Measurements from ENCODE around the gene SMIM13.
A peak's percentile ranks its signal among the peaks of the same experiment; 100 is the strongest.
"Not testable (repeated sequence)": the region's sequence is repeated elsewhere in the genome, so short reads cannot be mapped to it uniquely, and the experiment has no call there.

SMIM13 gene

DNA sequence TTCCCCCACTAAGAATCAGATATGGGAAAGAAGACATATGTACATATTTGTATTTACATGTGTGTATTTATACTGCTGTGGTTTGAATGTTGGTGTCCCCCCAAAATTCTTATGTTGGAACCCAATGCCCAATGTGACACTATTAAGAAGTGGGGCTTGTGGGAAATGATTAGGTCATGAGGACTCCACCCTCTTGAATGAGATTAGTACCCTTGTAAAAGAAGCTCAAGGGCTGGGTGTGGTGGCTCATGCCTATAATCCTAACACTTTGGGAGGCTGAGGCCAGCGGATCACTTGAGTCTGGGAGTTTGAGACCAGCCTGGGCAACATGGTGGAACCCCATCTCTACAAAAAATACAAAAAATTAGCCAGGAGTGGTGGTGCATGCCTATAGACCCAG lies 3.9 kb upstream of the SMIM13 start:
- no peak for TF ChIP-seq JUND (IDR thresholded peaks at IDR 0.05; ENCODE audit: low read depth)
- no peak for DNase-seq (ENCODE audit: low read depth in 1 of 2, low spot score in 1 of 2)
- in situ Hi-C loops (cut with HindIII; ENCODE audit: low pct_unique_long_range_greater_than_20kb, low sequenced_read_pairs) = no loop called here

DNA sequence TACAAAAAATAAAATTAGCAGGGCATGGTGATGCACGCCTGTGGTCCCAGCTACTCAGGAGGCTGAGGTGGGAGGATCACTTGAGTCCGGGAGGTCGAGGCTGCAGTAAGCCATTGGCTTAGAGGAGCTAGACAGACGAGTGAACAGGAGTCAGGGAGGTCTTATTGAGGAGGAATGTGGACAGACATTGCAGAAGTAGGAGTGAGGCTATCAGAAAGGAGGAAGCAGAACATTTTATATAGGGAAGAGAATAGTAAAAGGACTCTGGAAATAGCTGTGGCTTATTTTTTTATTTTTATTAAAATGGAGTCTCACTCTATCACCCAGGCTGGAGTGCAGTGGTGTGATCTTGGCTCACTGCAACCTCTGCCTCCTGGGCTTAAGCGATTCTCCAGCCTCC lies 2.5 kb upstream of the SMIM13 start:
- in situ Hi-C loops (cut with HindIII; ENCODE audit: low pct_unique_long_range_greater_than_20kb, low sequenced_read_pairs); DNase-seq (ENCODE audit: low read depth in 1 of 2, low spot score in 1 of 2): not testable (repeated sequence)

DNA sequence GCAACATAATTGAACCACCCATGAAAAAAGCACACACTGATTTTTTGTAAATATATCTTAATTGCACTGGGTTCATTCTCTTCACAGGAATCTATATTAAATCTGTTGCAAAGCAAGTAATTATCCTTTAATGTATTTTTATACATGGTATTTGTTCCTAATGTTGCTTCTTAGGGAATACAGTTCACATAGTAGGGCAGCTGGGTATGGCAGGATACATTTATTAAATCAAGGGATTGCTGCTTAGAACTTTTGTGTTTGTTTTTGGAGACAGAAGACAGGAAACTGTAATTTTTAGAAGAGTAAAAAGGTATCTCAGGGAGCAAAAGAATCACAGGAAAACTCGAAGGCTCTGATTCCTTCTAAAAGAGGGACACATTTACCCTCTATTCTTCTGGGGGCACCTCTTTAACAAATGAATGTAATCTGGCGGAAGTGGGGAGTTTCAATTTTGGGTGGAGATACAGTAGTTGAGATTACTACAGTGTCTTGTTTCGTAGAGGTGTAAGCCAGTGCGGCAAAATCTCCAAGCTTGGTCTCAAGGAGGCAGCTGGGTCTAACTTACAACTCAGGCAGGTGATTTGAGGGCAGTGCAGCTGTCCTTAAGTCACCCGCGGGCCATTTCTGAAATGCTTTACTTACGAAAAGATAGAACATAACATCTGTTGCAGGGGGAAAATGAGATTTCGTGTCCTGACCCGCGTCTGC lies 812 bp upstream of the SMIM13 start:
- in situ Hi-C loops (cut with HindIII; ENCODE audit: low pct_unique_long_range_greater_than_20kb, low sequenced_read_pairs) = no loop called here
- peak in 1 of 2 experiments; percentile 75 for DNase-seq (ENCODE audit: low read depth in 1 of 2, low spot score in 1 of 2)
- no peak for TF ChIP-seq JUND (IDR thresholded peaks at IDR 0.05; ENCODE audit: low read depth)

DNA sequence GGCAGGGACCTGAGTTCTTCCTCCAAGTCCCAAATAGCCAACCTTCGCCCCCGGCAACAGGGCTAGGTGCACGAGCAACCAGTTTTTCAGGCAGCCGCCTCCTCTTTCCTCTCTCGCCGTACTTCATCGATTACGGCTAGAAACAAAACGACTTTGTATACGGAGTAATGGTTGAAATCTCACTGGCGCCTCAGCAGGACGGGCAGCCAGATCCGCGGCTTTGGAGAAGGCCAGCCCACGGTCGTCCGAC lies 333 bp upstream of the SMIM13 start:
- in situ Hi-C loops (cut with HindIII; ENCODE audit: low pct_unique_long_range_greater_than_20kb, low sequenced_read_pairs) = no loop called here

DNA sequence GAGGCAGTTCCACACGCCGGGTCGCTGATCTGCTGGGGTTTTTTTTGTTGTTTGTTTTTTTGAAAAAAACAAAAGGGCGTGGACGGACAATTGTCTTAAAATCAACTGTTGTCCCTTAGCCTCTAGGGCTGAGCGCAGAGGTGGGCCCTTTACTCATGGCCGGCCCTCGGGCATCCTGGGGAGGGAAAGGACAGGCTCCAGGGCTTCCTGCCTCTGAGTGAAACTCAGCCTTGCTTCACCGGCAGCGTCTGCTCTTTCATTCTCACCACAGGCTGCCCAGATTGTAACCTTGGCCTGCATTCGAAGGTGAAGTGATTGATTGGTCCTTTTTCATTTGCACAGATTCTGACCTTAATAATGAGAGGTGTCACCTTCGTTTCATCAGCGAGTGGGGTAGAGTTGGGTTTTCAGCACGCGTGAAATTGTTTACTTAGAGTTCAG lies 797 bp downstream of the SMIM13 start:
- in situ Hi-C loops (cut with HindIII; ENCODE audit: low pct_unique_long_range_greater_than_20kb, low sequenced_read_pairs) = no loop called here
- TF ChIP-seq JUND (IDR thresholded peaks at IDR 0.05; ENCODE audit: low read depth) = no peak
- peak; percentile 34 to 36 for DNase-seq (ENCODE audit: low read depth in 1 of 2, low spot score in 1 of 2)

More for the DNA sequence above, 333 bp upstream of the SMIM13 start:
- TF ChIP-seq JUND (IDR thresholded peaks at IDR 0.05; ENCODE audit: low read depth) = no peak
- no peak for DNase-seq (ENCODE audit: low read depth in 1 of 2, low spot score in 1 of 2)

DNA sequence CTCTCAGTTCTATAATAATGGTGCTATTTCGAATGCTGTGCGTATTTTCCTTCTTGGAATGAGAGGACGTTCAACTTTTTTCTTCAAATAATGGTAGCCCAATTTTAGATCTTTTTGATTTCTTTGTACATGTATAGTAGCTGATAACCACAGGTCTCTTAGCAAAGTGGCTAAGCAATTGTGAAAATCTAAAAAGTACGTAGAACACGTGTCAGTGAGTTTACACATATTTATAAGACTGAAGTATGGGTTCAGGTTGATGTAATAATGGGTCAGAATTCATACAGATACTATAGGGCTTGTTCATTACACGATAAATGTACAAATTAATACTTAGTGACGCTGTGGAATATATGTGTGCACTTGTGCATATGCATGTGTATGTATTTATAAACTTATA lies 1.3 kb downstream of the SMIM13 start:
- no peak for DNase-seq (ENCODE audit: low read depth in 1 of 2, low spot score in 1 of 2)
- no peak for TF ChIP-seq JUND (IDR thresholded peaks at IDR 0.05; ENCODE audit: low read depth)
- in situ Hi-C loops (cut with HindIII; ENCODE audit: low pct_unique_long_range_greater_than_20kb, low sequenced_read_pairs) = no loop called here

DNA sequence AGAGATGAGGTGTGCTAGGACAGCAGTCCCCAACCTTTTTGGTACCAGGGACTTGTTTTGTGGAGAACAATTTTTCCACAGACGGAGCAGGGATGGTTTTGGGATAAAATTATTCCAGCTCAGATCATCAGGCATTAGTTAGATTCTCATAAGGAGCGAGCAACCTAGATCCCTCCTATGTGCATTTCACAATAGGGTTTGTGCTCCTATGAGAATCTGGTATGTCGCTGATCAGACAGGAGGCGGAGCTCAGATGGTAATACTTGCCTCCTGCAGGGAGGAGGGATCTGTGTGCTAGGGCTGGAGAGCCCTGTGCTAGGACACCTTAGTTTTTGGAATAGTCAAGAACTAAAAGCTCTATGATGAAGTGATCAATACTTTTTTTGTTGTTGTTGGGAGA lies 2.5 kb downstream of the SMIM13 start:
- no peak for TF ChIP-seq JUND (IDR thresholded peaks at IDR 0.05; ENCODE audit: low read depth)

DNA sequence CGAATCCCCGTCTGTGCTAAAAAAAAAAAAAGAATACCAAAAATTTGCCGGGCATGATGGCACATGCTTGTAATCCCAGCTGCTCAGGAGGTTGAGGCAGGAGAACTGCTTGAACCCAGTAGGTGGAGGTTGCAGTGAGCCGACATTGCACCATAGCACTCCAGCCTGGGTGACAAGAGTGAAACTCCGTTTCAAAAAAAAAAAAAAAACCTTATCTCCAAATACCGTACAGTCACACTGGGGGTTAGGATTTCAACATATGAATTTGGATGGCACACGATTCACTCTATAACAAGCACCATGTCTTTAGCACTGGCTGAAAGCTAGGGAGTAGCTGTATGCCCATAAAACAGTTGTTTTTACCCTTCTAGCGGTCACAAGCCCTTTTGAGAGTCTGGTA lies 3.8 kb downstream of the SMIM13 start:
- in situ Hi-C loops (cut with HindIII; ENCODE audit: low pct_unique_long_range_greater_than_20kb, low sequenced_read_pairs) = no loop called here
- no peak for DNase-seq (ENCODE audit: low read depth in 1 of 2, low spot score in 1 of 2)
- no peak for TF ChIP-seq JUND (IDR thresholded peaks at IDR 0.05; ENCODE audit: low read depth)

More for the DNA sequence above, 2.5 kb downstream of the SMIM13 start:
- in situ Hi-C loops (cut with HindIII; ENCODE audit: low pct_unique_long_range_greater_than_20kb, low sequenced_read_pairs) = no loop called here
- DNase-seq (ENCODE audit: low read depth in 1 of 2, low spot score in 1 of 2) = peak; percentile 24 to 72

DNA sequence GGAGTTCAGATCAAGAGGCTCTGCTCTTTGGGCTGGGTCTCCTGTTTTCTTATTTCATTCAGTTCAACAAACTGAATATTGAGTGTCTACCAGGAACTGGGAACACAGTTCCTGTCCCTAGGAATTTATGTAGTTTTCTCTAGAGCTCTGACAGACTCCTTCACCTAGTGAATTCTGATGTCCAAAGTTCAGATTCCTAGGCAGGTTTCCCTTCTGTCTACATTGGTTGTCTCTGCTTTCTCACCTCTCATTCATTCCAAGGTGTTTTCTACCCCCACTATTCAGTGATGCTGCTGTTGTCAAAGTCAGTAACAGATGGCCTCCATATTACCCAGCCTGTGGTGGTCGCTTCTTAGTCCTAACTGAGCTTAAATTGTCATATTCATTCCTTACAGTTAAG lies 4.4 kb downstream of the SMIM13 start:
- in situ Hi-C loops (cut with HindIII; ENCODE audit: low pct_unique_long_range_greater_than_20kb, low sequenced_read_pairs) = no loop called here
- no peak for DNase-seq (ENCODE audit: low read depth in 1 of 2, low spot score in 1 of 2)
- TF ChIP-seq JUND (IDR thresholded peaks at IDR 0.05; ENCODE audit: low read depth) = no peak

DNA sequence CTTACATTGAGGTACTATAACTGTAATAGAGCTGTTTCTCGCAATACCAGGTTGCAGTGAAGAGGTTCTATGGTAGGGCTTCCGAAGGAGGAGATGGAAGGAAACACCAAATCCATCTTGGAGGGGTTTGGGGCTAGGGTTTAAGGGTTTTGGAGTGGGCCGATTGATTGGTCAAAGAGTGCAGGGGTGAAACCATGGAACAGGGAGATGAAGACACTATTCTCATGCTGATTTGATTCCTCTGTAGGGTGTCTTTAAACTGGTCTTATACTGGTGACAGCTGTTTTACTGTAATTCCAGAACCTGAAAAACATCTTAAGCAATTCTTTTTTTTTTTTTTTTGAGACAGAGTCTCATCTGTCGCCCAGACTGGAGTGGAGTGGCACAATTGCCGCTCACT lies 7.8 kb downstream of the SMIM13 start:
- no peak for DNase-seq (ENCODE audit: low read depth in 1 of 2, low spot score in 1 of 2)
- in situ Hi-C loops (cut with HindIII; ENCODE audit: low pct_unique_long_range_greater_than_20kb, low sequenced_read_pairs) = no loop called here
- TF ChIP-seq JUND (IDR thresholded peaks at IDR 0.05; ENCODE audit: low read depth) = no peak

DNA sequence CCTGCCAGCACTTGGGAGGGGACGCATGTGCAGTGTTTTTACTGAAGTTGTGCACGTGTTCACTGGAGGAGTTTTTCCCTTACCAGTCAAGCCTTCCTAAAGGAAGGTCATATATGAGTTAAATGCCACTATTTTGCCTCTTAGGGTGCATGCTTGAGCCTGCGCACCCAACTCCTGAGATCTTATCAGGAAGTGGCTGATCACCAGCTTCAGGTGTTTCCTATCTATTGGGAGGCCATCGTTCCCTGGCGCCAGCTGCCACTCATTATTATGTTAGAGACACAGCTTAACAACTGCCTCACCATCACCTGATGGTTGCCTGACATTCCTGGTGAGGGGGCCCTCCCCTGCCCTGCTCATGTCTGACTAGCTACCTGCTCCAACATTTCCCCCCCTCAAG lies 9.4 kb downstream of the SMIM13 start:
- in situ Hi-C loops (cut with HindIII; ENCODE audit: low pct_unique_long_range_greater_than_20kb, low sequenced_read_pairs) = no loop called here
- no peak for DNase-seq (ENCODE audit: low read depth in 1 of 2, low spot score in 1 of 2)
- TF ChIP-seq JUND (IDR thresholded peaks at IDR 0.05; ENCODE audit: low read depth) = no peak

DNA sequence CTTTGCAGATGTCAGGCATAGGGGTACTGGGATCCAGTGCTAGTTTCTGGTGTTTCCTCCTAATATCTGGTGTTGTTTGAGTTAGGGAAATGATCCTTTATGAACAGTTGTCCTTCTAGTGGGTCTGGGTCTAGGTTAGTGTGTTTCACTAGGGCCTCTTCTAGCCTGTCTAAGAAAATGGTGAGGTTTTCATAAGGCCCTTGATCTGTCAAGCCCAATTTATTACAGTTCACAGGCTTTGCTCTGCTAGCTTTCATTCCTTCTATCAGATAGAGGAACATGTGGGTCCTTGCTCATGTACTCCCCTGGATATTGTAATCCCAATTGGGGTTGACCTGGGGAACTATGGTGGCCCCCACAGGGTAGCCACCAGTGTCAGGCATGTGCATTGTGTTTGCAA lies 15.1 kb downstream of the SMIM13 start:
- DNase-seq (ENCODE audit: low read depth in 1 of 2, low spot score in 1 of 2) = no peak
- TF ChIP-seq JUND (IDR thresholded peaks at IDR 0.05; ENCODE audit: low read depth) = no peak
- in situ Hi-C loops (cut with HindIII; ENCODE audit: low pct_unique_long_range_greater_than_20kb, low sequenced_read_pairs) = no loop called here

DNA sequence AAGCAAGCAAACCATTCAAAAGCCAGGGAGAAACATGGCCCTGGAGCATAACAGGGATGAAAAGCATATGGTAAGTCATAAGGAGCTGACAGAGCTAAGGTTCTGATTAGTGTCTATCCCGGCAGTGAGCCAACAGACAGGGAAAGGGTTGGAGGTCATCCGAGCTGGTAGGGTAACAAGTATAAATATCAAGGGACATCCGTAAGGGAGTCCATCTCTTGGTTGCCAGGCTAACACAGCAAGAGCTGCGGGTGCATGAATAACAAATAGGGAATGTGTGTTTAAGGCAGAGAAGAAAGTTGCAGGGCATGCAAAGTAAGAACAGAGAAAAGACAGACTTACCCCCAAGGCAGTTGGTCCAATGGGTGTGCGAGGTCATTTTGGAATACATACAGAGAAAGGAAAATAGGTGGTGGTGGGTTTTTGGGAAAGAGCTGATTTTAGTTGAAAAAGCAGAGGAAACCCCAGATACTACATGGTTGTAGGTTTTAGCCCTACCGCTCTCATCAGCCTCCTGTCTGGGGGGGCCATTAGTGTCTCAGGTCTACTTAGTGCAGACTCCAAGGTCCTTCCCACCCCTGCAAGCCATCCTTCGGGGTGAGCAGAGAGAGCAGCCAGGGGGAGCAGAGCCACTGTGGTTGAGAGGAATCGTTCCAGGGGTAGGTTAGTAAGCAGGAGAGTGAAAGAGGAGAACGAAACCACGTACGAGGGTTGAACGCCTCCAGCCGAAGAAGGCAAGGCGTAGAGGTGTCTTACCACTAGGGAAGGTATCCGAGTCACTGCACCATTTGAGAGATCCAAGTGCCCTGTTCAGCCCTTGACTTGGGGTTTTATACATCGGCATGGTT lies 17.5 kb downstream of the SMIM13 start, which contains the start of gene ERVFRD-1:
Gene ERVFRD-1 (minus strand): TSS at position 805 of the 848 bp plus-strand sequence. CDS start 6,415 bp downstream, outside the sequence.
- in situ Hi-C loops (cut with HindIII; ENCODE audit: low pct_unique_long_range_greater_than_20kb, low sequenced_read_pairs) = no loop called here
- no peak for TF ChIP-seq JUND (IDR thresholded peaks at IDR 0.05; ENCODE audit: low read depth)
- no peak for DNase-seq (ENCODE audit: low read depth in 1 of 2, low spot score in 1 of 2)
